ENCODE results near the gene CLDN9.

CLDN9 gene

GRCh38 chr16:3027983-3028715 is 15.4 kb downstream of the CLDN9 start (continued):
- TF ChIP-seq REST (tag by site-specific recombination; IDR thresholded peaks at IDR 0.05) (no peak; the same call in 1 of the 2 replicates), ZBTB20 (tag by site-specific recombination; IDR thresholded peaks at IDR 0.05) (peak; percentile 48; the same call in 1 of the 2 replicates), ZXDB (tag by site-specific recombination; IDR thresholded peaks at IDR 0.05) (peak; percentile 16; the same call in 1 of the 2 replicates), ZBTB7A (tag by site-specific recombination; IDR thresholded peaks at IDR 0.05; ENCODE audit: low read depth) (no peak), PRDM6 (tag by site-specific recombination; IDR thresholded peaks at IDR 0.05) (no peak), ZBTB8A (tag by site-specific recombination; IDR thresholded peaks at IDR 0.05) (peak; percentile 48), ZBTB1 (tag by site-specific recombination; IDR thresholded peaks at IDR 0.05) (no peak), ZNF544 (tag by site-specific recombination; IDR thresholded peaks at IDR 0.05) (no peak), GLI2 (tag by site-specific recombination; IDR thresholded peaks at IDR 0.05; ENCODE audit: borderline replicate concordance, low read depth) (no peak), KLF9 (tag by site-specific recombination; IDR thresholded peaks at IDR 0.05; ENCODE audit: low read depth) (peak; percentile 97), KLF10 (tag by site-specific recombination; IDR thresholded peaks at IDR 0.05) (peak; percentile 32; the same call in 1 of the 2 replicates), ZNF707 (tag by site-specific recombination; IDR thresholded peaks at IDR 0.05) (no peak), TSHZ1 (tag by site-specific recombination; IDR thresholded peaks at IDR 0.05; ENCODE audit: borderline replicate concordance) (no peak), PRDM1 (tag by site-specific recombination; IDR thresholded peaks at IDR 0.05) (no peak), ZNF677 (tag by site-specific recombination; IDR thresholded peaks at IDR 0.05) (no peak), ZNF549 (tag by site-specific recombination; IDR thresholded peaks at IDR 0.05) (no peak; the same call in 1 of the 2 replicates), SCRT2 (tag by site-specific recombination; IDR thresholded peaks at IDR 0.05) (peak; percentile 72), ZNF112 (tag by site-specific recombination; IDR thresholded peaks at IDR 0.05) (no peak), SP2 (tag by site-specific recombination; IDR thresholded peaks at IDR 0.05) (peak; percentile 80), ZNF394 (tag by site-specific recombination; IDR thresholded peaks at IDR 0.05; ENCODE audit: borderline replicate concordance) (no peak), ZSCAN30 (tag by site-specific recombination; IDR thresholded peaks at IDR 0.05) (no peak), ZNF600 (tag by site-specific recombination; IDR thresholded peaks at IDR 0.05) (peak; percentile 64), ZNF660 (tag by site-specific recombination; IDR thresholded peaks at IDR 0.05) (0 out of 2 replicates have a peak, but pooled peaks have one; percentile 37), ZNF404 (tag by site-specific recombination; IDR thresholded peaks at IDR 0.05) (no peak), SP3 (tag by site-specific recombination; IDR thresholded peaks at IDR 0.05) (peak; percentile 83), HOXC10 (CRISPR knock-in tag; IDR thresholded peaks at IDR 0.05) (no peak), RBAK (tag by site-specific recombination; IDR thresholded peaks at IDR 0.05) (no peak), ZNF214 (tag by site-specific recombination; IDR thresholded peaks at IDR 0.05; ENCODE audit: borderline replicate concordance) (no peak)
- TF ChIP-seq, protein P1, sequence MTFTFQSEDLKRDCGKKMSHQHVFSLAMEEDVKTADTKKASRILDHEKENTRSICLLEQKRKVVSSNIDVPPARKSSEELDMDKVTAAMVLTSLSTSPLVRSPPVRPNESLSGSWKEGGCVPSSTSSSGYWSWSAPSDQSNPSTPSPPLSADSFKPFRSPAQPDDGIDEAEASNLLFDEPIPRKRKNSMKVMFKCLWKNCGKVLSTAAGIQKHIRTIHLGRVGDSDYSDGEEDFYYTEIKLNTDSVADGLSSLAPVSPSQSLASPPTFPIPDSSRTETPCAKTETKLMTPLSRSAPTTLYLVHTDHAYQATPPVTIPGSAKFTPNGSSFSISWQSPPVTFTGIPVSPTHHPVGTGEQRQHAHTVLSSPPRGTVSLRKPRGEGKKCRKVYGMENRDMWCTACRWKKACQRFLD (tag by site-specific recombination; IDR thresholded peaks at IDR 0.05), result no peak
- TF ChIP-seq, protein P2, sequence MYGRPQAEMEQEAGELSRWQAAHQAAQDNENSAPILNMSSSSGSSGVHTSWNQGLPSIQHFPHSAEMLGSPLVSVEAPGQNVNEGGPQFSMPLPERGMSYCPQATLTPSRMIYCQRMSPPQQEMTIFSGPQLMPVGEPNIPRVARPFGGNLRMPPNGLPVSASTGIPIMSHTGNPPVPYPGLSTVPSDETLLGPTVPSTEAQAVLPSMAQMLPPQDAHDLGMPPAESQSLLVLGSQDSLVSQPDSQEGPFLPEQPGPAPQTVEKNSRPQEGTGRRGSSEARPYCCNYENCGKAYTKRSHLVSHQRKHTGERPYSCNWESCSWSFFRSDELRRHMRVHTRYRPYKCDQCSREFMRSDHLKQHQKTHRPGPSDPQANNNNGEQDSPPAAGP (tag by site-specific recombination; IDR thresholded peaks at IDR 0.05), result peak; percentile 66; the same call in 1 of the 2 replicates

Data from HEK293 (cell line).